ENCODE measurements around the gene IQGAP2.
A peak's percentile ranks its signal among the peaks of the same experiment; 100 is the strongest.

The IQGAP2 gene

DNA sequence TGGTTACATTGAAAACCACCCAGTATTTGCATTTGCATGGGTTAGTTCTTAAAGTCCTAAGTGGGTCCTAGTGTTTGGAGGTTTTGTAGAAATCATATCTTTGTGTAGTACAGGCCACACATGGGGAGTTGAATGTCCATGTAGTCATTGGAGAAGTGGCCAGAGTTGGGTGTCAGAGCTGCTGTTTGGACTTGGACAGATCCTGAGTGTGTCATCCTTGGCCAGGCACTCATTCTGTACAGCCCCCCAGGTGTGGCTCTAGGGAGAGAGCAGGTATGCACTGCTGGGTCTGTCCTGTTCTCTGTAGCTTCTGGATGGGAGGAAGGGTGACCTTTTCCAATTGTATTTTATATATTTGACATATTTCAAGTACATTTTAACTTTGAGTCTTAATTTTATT is 82.4 kb downstream of the IQGAP2 start:
- Mint-ChIP-seq H3K4me1 (peaks cover 25% of the 10 kb centered on the region), H3K9me3 (no peaks in the 10 kb centered on the region), H3K4me3 (no peak overlapping the region), H3K27ac (no peak overlapping the region), H3K27me3 (no peaks in the 10 kb centered on the region)
- DNase-seq (no peak), ATAC-seq (no peak)

DNA sequence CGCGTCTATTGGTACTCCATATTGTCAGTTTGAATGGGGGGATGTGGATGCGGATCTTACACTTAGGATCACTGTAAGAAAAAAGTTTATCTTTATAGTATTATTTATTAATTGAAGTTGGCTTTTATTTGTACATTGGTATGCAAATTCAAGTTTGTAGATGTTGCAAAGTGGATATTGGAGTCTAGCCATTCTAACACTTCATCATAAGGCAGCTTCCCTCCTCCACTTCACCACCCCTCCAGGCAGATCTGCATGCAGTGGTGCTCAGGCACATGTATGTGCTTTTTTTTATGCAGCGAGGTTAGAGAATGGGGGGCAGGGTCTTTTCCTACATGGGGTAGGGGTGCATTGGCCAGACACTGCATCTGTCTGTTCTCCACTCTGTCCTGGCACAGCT is 84.3 kb downstream of the IQGAP2 start:
- Mint-ChIP-seq H3K27ac (no peak overlapping the region), H3K4me1 (peaks cover 24% of the 10 kb centered on the region), H3K27me3 (no peaks in the 10 kb centered on the region), H3K9me3 (no peaks in the 10 kb centered on the region), H3K4me3 (no peak overlapping the region)
- DNase-seq (no peak), ATAC-seq (no peak)

DNA sequence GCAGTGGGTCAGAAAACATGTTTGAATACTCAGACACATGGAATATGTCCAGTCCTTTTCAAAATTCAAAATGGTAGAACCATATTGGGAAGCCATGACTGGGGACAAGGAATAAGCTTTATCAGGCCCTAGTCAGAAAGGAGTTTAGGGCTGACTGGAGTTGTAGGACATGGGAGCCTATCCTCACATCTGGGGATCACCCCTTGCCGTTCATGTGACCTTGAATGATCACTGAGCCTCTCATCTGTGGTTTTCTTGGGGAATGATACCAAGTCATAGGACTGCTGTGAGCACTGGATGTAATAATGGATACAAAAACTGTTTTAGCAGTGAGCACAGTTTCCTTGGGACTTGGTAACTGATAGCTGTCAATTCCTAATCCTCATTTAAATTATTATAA is 84.7 kb downstream of the IQGAP2 start:
- DNase-seq, result no peak
- no peaks in the 10 kb centered on the region for H3K27me3 Mint-ChIP-seq
- no peak overlapping the region for H3K4me3 Mint-ChIP-seq
- ATAC-seq, result no peak
- H3K27ac Mint-ChIP-seq, result no peak overlapping the region
- no peaks in the 10 kb centered on the region for H3K9me3 Mint-ChIP-seq
- H3K4me1 Mint-ChIP-seq, result peaks cover 24% of the 10 kb centered on the region

DNA sequence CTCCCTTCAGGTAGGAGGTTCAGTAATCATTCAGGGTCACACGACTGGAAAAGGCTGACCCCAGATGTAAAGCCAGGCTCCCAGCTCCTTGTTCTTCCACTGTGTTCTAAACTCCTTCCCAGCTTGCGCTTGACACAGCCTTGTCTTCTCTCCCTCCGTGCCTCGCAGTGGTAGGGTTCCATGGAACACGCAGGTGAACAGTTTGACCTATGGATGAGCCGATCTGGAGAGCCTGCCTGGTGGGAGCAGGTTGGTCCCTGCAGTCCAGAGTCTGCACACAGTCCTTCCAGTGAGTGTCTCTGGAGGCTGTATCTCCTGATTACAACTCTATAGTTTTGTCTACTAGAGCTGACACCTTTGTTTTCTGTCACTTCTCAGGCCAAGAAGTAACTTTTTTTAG is 85.9 kb downstream of the IQGAP2 start:
- H3K4me3 Mint-ChIP-seq, result no peak overlapping the region
- no peaks in the 10 kb centered on the region for H3K27me3 Mint-ChIP-seq
- H3K4me1 Mint-ChIP-seq, result peaks cover 18% of the 10 kb centered on the region
- no peak for DNase-seq
- H3K9me3 Mint-ChIP-seq, result no peaks in the 10 kb centered on the region
- H3K27ac Mint-ChIP-seq, result no peak overlapping the region
- no peak for ATAC-seq

DNA sequence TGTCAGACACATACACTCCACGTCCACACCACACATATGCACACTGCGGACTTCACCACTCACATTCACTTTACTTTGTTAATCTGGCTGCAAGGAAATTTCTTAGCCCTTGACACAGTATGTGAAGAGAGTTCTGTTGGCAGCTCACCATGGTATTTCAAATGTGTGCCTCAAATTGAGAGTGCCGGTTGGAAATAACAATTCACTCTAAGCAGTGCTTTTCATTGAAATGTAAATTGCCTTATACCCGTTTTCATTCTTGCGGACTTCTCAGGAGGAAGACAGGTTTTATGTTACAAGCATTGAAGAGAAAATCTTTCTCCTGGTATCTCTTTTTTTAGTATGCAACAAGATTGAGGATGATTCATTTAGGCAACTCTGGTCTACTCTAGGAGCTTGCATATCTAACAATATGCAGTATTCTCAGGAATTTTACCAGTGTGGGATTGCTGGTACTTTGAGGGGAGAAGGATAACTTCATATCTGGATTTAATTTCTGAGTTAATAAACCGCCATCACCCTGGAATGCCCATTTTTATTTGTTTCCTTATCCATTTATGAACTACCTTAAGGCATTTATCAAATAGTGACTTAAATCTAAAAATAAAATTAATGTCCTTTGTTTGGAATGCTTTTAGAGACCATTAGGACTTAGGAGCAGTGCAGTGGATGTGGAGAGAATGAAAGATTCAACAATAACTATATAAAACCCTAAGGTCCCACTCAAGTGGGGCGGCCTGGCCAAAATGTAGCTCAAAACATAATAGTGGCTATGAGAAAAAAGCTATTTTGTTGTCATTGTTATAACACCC is 87.0 kb downstream of the IQGAP2 start:
- no peak for DNase-seq
- Mint-ChIP-seq H3K27ac (peak overlapping the region in 1 of 2 donors; percentile 45), H3K9me3 (no peaks in the 10 kb centered on the region), H3K27me3 (no peaks in the 10 kb centered on the region), H3K4me1 (peaks cover 17% of the 10 kb centered on the region), H3K4me3 (no peak overlapping the region)
- ATAC-seq, result no peak

DNA sequence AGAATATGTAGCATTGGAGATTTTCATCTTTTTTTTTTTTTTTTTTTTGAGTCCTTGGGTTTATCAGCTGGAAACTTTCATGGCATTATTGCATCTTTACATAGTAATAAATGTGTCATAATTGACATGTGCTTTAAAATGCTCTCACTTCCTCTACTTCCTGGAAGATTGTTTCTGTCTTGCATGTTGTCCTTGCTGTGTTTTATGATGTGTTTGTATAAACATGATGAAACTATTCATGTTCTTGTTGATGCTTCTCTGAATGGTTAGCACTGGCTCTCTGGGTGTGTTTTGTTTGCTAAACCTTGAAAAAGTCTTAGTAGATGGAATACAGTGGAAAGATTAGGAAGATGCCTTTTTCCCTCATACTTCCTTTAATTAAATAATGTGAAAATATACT is 87.9 kb downstream of the IQGAP2 start:
- DNase-seq, result no peak
- Mint-ChIP-seq H3K27ac (no peak overlapping the region), H3K4me1 (peaks cover 24% of the 10 kb centered on the region), H3K27me3 (no peaks in the 10 kb centered on the region), H3K4me3 (no peak overlapping the region), H3K9me3 (no peaks in the 10 kb centered on the region)
- no peak for ATAC-seq

DNA sequence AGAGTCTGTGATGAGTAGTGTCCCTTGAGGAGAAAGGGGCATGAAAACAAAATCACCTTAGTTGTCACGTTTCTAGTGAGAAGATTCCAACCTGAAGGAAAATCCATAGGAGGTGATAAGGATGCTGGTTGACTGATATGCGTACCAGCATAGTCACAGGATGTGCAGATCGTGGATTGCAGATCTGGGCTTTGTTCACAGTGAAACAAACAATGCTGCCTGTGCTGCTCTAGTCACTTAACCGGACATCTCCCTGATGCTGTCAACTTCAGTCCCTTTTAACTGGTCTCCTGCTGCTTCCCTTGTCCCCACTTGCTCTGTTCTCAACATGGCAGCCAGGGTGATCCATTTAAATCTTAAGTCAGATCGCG is 89.7 kb downstream of the IQGAP2 start:
- H3K27ac Mint-ChIP-seq, result peak overlapping the region in 1 of 2 donors; percentile 84
- H3K27me3 Mint-ChIP-seq, result no peaks in the 10 kb centered on the region
- no peak overlapping the region for H3K4me3 Mint-ChIP-seq
- DNase-seq, result no peak
- no peak for ATAC-seq
- H3K9me3 Mint-ChIP-seq, result no peaks in the 10 kb centered on the region
- peaks cover 33% of the 10 kb centered on the region for H3K4me1 Mint-ChIP-seq

DNA sequence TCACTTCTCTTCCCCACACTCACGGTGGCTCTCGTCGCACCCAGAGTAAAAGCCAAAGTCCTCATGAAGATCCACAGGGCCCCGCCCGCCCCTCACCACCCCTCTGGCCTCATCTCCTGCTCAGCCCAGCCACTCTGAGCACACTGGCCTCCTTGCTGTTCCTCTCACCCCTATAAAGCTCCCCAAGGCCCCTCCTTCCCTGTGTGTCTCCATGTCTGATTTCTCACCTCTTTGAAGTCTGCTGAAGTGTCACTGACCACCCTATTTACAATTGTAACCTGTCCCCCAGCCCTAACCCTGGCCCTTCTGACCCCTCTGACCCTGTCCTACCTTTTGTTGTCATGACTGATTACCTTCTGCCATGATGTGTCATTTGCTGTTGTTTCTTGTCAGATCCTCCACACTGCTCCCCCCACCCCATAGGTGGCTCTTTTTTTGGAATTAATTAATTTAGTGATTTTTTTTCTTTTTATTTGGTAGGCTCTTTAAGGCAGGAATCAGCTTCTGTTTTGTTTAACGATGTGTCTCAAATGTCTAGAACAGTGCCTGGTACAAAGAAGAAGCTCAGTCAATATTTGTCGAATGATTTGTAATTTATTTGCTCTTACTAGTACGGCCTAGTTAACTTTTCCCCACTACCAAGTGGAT is 90.2 kb downstream of the IQGAP2 start:
- H3K27me3 Mint-ChIP-seq, result no peaks in the 10 kb centered on the region
- H3K4me1 Mint-ChIP-seq, result peaks cover 32% of the 10 kb centered on the region
- DNase-seq (no peak), ATAC-seq (no peak)
- no peak overlapping the region for H3K4me3 Mint-ChIP-seq
- no peaks in the 10 kb centered on the region for H3K9me3 Mint-ChIP-seq
- peak overlapping the region in 1 of 2 donors; percentile 84 for H3K27ac Mint-ChIP-seq

DNA sequence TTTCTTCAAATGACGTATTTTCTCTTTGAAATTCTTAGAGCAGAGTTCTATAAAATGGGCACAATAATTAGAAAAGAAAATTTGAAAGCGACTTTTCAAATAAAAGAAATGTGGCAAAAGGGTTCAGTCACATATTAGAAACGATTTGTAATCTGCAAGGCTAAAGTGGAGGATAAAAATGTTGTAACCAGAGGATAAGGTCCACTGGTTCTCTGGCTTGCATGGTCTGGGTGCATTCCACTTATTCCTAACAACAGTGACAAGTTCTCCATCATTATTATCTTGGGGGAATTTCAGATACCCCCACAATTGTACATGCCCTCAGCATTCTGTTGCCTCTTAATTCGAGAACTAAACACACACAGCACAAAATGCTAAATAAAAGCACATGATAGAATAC is 91.1 kb downstream of the IQGAP2 start:
- H3K27ac Mint-ChIP-seq, result no peak overlapping the region
- no peak for DNase-seq
- no peak for ATAC-seq
- no peak overlapping the region for H3K4me3 Mint-ChIP-seq
- no peaks in the 10 kb centered on the region for H3K27me3 Mint-ChIP-seq
- H3K4me1 Mint-ChIP-seq, result peaks cover 27% of the 10 kb centered on the region
- no peaks in the 10 kb centered on the region for H3K9me3 Mint-ChIP-seq

DNA sequence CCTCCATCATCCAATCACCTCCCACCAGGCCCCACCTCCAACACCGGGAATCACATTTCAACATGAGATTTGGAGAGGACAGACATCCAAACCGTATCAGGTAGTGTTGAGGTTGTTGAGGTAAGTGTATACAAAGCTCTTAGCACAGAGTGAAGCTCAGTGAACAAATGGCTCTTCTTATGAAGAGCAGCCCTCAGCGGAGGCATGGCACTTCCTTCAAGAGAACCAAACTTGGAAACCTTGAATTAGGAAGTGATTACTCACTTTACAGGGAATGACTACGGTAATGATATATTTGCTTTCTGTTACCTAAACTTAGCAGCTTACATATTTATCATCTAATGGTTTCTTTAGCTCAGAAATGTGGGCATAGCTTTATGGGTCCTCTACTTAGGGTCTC is 92.8 kb downstream of the IQGAP2 start:
- no peak overlapping the region for H3K4me3 Mint-ChIP-seq

DNA sequence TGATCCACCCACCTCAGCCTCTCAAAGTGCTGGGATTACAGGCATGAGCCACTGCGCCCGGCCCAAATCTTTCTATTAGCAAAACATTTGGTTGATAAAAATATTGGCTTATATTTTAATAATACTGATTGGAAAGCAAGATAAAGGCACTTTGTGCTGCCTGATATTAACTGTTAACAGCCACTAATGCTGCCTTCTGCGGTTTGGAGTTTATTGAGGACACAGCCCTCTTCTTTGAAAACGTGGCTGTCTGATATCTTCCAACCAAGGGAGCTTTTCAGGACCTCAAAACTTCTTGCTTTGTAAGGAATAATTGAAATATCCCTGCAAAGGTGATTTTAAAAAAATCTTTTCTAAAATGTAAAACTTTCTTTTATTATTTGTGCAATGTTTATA is 94.0 kb downstream of the IQGAP2 start:
- Mint-ChIP-seq H3K4me1 (peaks cover 25% of the 10 kb centered on the region), H3K9me3 (no peaks in the 10 kb centered on the region)

More for the DNA sequence above, 92.8 kb downstream of the IQGAP2 start:
- DNase-seq (no peak), ATAC-seq (no peak)
- peaks cover 22% of the 10 kb centered on the region for H3K4me1 Mint-ChIP-seq
- no peaks in the 10 kb centered on the region for H3K27me3 Mint-ChIP-seq
- no peak overlapping the region for H3K27ac Mint-ChIP-seq
- no peaks in the 10 kb centered on the region for H3K9me3 Mint-ChIP-seq

DNA sequence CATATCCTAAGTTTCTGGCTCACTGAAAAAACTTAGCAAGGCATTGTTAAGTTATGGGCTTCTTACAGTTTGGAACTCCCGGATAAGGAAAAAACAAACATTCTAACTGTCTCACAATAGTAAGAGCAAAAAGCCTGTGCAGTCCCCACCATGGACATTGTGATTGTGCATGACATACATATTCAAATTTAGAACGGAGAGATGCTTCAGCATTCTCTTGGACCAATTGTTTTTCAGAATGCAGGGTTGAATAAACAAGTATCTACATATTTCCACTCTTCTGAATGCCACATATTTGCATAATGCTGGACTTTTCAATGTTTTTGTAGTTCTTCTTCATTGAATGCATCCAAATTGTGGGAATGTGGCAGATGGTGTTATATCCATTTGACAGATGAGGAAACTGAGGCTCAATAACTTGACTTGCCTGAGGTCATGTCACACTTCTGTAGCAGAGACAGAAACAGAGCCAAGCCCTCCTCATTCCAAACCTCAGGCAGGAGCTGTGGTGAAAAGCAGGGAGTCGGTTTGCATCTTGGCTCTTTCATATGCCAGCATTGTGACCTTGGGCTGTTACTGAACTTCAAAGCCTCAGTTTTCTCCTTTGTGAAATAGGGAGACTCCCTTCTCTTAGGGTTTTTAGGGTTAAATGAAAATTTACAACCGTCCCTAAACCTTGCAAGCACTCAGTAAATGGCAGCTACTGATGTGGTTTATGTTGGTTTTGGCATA is 95.1 kb downstream of the IQGAP2 start:
- ATAC-seq (no peak), DNase-seq (no peak)
- peaks cover 27% of the 10 kb centered on the region for H3K4me1 Mint-ChIP-seq
- H3K9me3 Mint-ChIP-seq, result no peaks in the 10 kb centered on the region
- H3K27me3 Mint-ChIP-seq, result no peaks in the 10 kb centered on the region
- no peak overlapping the region for H3K27ac Mint-ChIP-seq
- H3K4me3 Mint-ChIP-seq, result no peak overlapping the region

More for the DNA sequence above, 94.0 kb downstream of the IQGAP2 start:
- Mint-ChIP-seq H3K27me3 (no peaks in the 10 kb centered on the region), H3K4me3 (no peak overlapping the region), H3K27ac (no peak overlapping the region)
- no peak for ATAC-seq
- no peak for DNase-seq

DNA sequence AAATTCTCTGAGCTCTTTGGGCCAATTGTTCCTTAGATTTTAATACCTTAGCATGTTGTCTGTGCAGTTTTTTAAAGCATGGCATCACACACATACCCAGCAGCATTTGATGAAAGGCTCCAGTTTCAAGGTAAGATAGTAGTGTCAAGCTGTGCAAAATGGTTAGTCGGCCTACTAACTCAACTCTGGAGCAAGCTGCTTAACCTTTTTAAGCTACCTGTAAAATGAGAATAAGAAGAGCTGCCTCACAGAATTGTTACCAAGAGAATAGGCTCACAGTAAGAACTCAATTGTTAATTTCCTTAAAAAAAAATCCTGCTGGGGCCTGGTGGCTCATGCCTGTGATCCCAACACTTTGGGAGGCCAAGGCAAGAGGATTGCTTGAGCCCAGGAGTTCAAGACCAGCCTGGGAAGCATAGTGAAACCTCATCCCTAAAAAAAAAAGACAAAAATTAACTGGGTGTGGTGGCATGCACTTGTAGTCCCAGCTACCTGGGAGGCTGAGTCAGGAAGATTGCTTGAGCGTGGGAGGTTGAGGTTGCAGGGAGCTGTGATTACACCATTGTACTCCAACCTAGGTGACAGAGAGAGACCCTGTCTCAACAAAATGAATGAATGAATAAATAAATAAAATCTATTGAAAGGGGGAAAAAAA is 96.5 kb downstream of the IQGAP2 start:
- H3K4me1 Mint-ChIP-seq, result peaks cover 35% of the 10 kb centered on the region
- no peak for DNase-seq
- H3K4me3 Mint-ChIP-seq, result no peak overlapping the region
- H3K9me3 Mint-ChIP-seq, result no peaks in the 10 kb centered on the region
- H3K27me3 Mint-ChIP-seq, result no peaks in the 10 kb centered on the region
- H3K27ac Mint-ChIP-seq, result no peak overlapping the region
- no peak for ATAC-seq

DNA sequence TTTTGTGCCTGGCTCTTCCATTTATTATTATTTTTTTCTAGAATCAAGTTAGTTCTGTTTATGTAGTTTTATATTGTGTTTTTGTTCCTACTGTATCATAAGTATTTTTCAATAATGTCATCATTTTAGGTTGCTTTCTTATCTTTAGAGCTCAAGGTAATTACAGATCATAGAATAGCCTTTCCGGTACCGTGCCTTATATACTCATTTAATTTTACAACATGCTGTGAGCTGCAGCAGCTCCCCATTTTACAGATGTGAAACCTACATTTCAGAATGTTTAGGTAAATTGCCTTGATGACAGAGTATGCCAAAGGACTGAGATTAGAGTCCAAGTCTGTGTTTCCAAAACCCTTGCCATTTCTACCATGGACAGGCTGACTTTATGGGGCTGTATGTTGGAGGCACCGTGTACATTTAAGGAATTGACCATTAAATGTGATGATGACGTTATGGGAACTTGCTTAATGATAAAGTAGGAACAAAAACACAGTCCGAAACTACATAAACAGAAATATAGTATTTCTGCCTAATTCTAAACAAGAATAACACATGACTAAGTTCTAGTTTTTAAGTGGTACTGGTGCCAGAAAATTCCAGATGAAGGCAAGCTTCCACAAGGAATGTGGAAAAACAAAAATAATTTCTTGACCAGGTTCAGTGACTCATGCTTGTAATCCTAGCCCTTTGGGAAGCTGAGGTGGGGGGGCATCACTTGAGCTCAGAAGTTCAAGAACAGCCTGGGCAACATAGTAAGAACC is 97.7 kb downstream of the IQGAP2 start:
- ATAC-seq (no peak), DNase-seq (no peak)
- H3K9me3 Mint-ChIP-seq, result no peaks in the 10 kb centered on the region
- peaks cover 39% of the 10 kb centered on the region for H3K4me1 Mint-ChIP-seq
- H3K27me3 Mint-ChIP-seq, result no peaks in the 10 kb centered on the region
- no peak overlapping the region for H3K4me3 Mint-ChIP-seq
- no peak overlapping the region for H3K27ac Mint-ChIP-seq

DNA sequence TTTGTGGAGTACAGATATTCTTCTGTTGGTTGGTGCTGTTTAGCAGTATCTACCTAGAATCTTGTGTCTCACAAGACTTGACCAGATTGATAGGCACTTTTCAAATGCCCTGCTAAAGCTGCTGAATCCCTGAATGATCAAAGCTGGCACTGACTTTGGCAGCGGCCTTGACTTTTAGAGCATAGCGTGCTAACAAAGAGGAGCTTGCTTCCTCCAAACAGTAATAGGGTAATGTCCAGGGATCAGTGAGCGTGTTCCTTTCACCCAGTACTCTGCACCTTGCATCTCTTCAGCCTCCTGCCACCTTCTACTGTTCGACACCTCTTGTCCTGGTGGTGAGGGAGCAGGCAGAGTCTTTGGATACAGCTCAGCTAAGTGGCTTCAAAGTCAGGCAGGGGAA is 100.8 kb downstream of the IQGAP2 start:
- Mint-ChIP-seq H3K4me3 (no peak overlapping the region), H3K4me1 (peaks cover 33% of the 10 kb centered on the region), H3K9me3 (no peaks in the 10 kb centered on the region), H3K27ac (no peak overlapping the region), H3K27me3 (no peaks in the 10 kb centered on the region)
- DNase-seq (no peak), ATAC-seq (no peak)
